A673 (cell line): ENCODE results near the gene OSM. TPM values are rescaled to one million over a fixed set of nuclear protein-coding genes. Genes with fewer than 3 reads are reported as not detected.

Experiments
- BruUV-seq: library from RNA; stranded (reverse); fragments of 400-500 nt; replicated peaks from 2 replicates; lab custom pipeline; 2021; lab: Mats Ljungman, UMichigan
- CTCF ChIA-PET: fragments of 300-600 bp; sonication (Branson Sonifier 250); formaldehyde crosslinking; loops from one replicate; lab custom pipeline; 2022; ENCODE audit warnings: antibody characterized with exemption; lab: Charles Lee
- POLR2A ChIA-PET: fragments of 300-600 bp; sonication (Branson Sonifier 250); formaldehyde crosslinking; loops from one replicate; lab custom pipeline; 2022; ENCODE audit warnings: antibody characterized with exemption; ENCODE audit not compliant: low non-redundant PET; lab: Charles Lee
- DNase-seq: peaks from one replicate; pipeline ENCODE4 v3.0.0-alpha.2; 2015; ENCODE audit warnings: low spot score
- H3K27ac ChIP-seq: fragments of 200-600 bp; sonication (generic); 2 replicates; pipeline ENCODE4 v1.5.1; 2016; ENCODE audit warnings: mixed run types, low read depth, mild to moderate bottlenecking, mixed read lengths, antibody characterized with exemption, low read length; ENCODE audit not compliant: poor library complexity, severe bottlenecking
- H3K27me3 ChIP-seq: fragments of 200-600 bp; sonication (generic); replicated peaks from 2 replicates; pipeline ENCODE4 v1.6.1; 2017; ENCODE audit warnings: mixed run types, low read depth, mild to moderate bottlenecking, mixed read lengths, antibody characterized with exemption, low read length; ENCODE audit not compliant: insufficient read depth, poor library complexity
- H3K36me3 ChIP-seq: fragments of 200-600 bp; sonication (generic); 2 replicates; pipeline ENCODE4 v1.6.1; 2016; ENCODE audit warnings: mixed run types, mild to moderate bottlenecking, mixed read lengths, antibody characterized with exemption, low read length; ENCODE audit not compliant: insufficient read depth, poor library complexity, severe bottlenecking
- H3K4me1 ChIP-seq: fragments of 200-600 bp; sonication (generic); 2 replicates; pipeline ENCODE4 v1.6.1; 2017; ENCODE audit warnings: mixed run types, mild to moderate bottlenecking, mixed read lengths, antibody characterized with exemption, low read length; ENCODE audit not compliant: insufficient read depth, poor library complexity, severe bottlenecking
- H3K4me3 ChIP-seq: fragments of 200-600 bp; sonication (generic); 2 replicates; pipeline ENCODE4 v1.5.1; 2016; ENCODE audit warnings: low read depth, mixed run types, mild to moderate bottlenecking, mixed read lengths, low read length; ENCODE audit not compliant: poor library complexity, severe bottlenecking
- H3K9me3 ChIP-seq: fragments of 200-600 bp; sonication (generic); 2 replicates; pipeline ENCODE4 v1.6.1; 2016; ENCODE audit warnings: mixed run types, low read depth, mild to moderate bottlenecking, mixed read lengths, antibody characterized with exemption, low read length; ENCODE audit not compliant: poor library complexity, severe bottlenecking
- CTCF ChIP-seq: fragments of 300-800, 200-600 bp; sonication (generic); conservative IDR thresholded peaks from 2 replicates; pipeline ENCODE4 v1.5.1; 2017; ENCODE audit warnings: low read depth, mild to moderate bottlenecking, antibody characterized with exemption, low read length, moderate library complexity, mixed read lengths
- EZH2 ChIP-seq: fragments of 200-600 bp; sonication (generic); IDR thresholded peaks from 2 replicates; pipeline ENCODE4 v1.6.1; 2017; ENCODE audit warnings: borderline replicate concordance, low read depth, mild to moderate bottlenecking, mixed read lengths, antibody characterized with exemption, low read length; ENCODE audit not compliant: poor library complexity, severe bottlenecking
- intact Hi-C: fragments of 100-400 bp; cut with micrococcal nuclease; formaldehyde crosslinking; loops from one replicate; pipeline ENCODE4 v1.10.0; 2022; ENCODE audit not compliant: unreplicated experiment
- total RNA-seq: library from RNA; stranded (reverse); gene quantifications from 2 replicates; pipeline ENCODE4 v1.2.3, GENCODE V29; 2021

The OSM gene
- total RNA-seq, 1 experiment from 2014 or later: not detected

- intact Hi-C loops: no loop called here
- H3K27me3 ChIP-seq: no peaks in the 10 kb centered on the region
- no peaks in the 10 kb centered on the region for H3K36me3 ChIP-seq
- no peak for DNase-seq
- H3K4me1 ChIP-seq: peaks cover 7% of the 10 kb centered on the region
- ChIA-PET POLR2A (no interaction called here), CTCF (interaction anchor here (0.6 kb wide), 1 partner anchor 147 kb away, joined by 7 read pairs; no protein-coding TSS in a partner anchor)
- TF ChIP-seq EZH2 (no peak), CTCF (no peak)
- no peaks in the 10 kb centered on the region for H3K9me3 ChIP-seq
- no peak overlapping the region for H3K27ac ChIP-seq
- no TSS peak for BruUV-seq
- no peak overlapping the region for H3K4me3 ChIP-seq
These were observed 14.0 kb downstream of the OSM start for GRCh38 chr22:30252411-30253204.

- no peak overlapping the region for H3K4me3 ChIP-seq
- no peaks in the 10 kb centered on the region for H3K36me3 ChIP-seq
- no TSS peak for BruUV-seq
- TF ChIP-seq EZH2: no peak
- no peak for TF ChIP-seq CTCF
- peaks cover 2% of the 10 kb centered on the region for H3K27me3 ChIP-seq
- DNase-seq: no peak
- intact Hi-C loops: no loop called here
- H3K4me1 ChIP-seq: peaks cover 10% of the 10 kb centered on the region
- ChIA-PET POLR2A (no interaction called here), CTCF (interaction anchor here (0.6 to 0.9 kb wide), 2 partner anchors 146 to 163 kb away, joined by 3 to 7 read pairs; no protein-coding TSS in a partner anchor)
- no peaks in the 10 kb centered on the region for H3K9me3 ChIP-seq
- H3K27ac ChIP-seq: no peak overlapping the region
These were observed 14.9 kb downstream of the OSM start for GRCh38 chr22:30251711-30252110.

- no peak for TF ChIP-seq CTCF
- H3K36me3 ChIP-seq: no peaks in the 10 kb centered on the region
- peaks cover 19% of the 10 kb centered on the region for H3K4me1 ChIP-seq
- intact Hi-C loops: no loop called here
- H3K27me3 ChIP-seq: peaks cover 2% of the 10 kb centered on the region
- ChIA-PET CTCF (no interaction called here), POLR2A (no interaction called here)
- DNase-seq: no peak
- no peaks in the 10 kb centered on the region for H3K9me3 ChIP-seq
- H3K27ac ChIP-seq: no peak overlapping the region
- no peak overlapping the region for H3K4me3 ChIP-seq
- BruUV-seq: no TSS peak
These were observed 15.9 kb downstream of the OSM start for GRCh38 chr22:30250661-30251267.
